Measurements from ENCODE around the gene GRM2. TPM values are rescaled to one million over a fixed set of nuclear protein-coding genes. Genes with fewer than 3 reads are reported as not detected.
A peak's percentile ranks its signal among the peaks of the same experiment; 100 is the strongest.
"Not testable (repeated sequence)": the region's sequence is repeated elsewhere in the genome, so short reads cannot be mapped to it uniquely, and the experiment has no call there.

GRM2 gene
- polyA plus RNA-seq, 1 donor, result 0.43 TPM

- no peak for DNase-seq
Observed at GRCh38 chr3:51729042-51729633, 22.3 kb downstream of the GRM2 start.

GRCh38 chr3:51733859-51734571 is 27.1 kb downstream of the GRM2 start:
- no peak for DNase-seq

GRCh38 chr3:51734572-51734907 is 27.7 kb downstream of the GRM2 start:
- DNase-seq, result no peak

DNA sequence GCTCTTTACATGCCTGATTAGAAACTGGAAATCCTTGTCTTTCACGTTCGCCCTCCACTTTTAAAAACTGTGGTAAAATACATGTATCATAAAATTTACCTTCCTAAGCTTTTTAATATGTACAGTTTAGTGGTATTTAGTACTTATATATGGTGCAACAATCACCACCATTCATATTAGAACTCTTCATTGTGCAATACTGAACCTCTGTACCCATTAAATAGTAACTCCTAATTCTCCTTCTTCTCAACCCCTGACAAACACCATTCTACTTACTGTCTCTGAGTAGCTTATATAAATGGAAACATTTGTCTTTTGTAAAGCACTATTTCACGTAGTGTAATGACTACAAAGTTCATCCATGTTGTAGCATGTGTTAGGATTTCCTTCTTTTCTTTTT is 28.2 kb downstream of the GRM2 start:
- DNase-seq, result no peak

- DNase-seq, result no peak
Observed at GRCh38 chr3:51735950-51736349, 29.1 kb downstream of the GRM2 start.

GRCh38 chr3:51739110-51739509 is 32.2 kb downstream of the GRM2 start:
- no peak for DNase-seq

- DNase-seq, result not testable (repeated sequence)
Observed at GRCh38 chr3:51742320-51742719, 35.5 kb downstream of the GRM2 start.

GRCh38 chr3:51742978-51743377 is 36.1 kb downstream of the GRM2 start:
- DNase-seq, result peak; percentile 4

GRCh38 chr3:51747840-51748239 is 41.0 kb downstream of the GRM2 start:
- no peak for DNase-seq

GRCh38 chr3:51748327-51748726 is 41.5 kb downstream of the GRM2 start:
- no peak for DNase-seq

DNA sequence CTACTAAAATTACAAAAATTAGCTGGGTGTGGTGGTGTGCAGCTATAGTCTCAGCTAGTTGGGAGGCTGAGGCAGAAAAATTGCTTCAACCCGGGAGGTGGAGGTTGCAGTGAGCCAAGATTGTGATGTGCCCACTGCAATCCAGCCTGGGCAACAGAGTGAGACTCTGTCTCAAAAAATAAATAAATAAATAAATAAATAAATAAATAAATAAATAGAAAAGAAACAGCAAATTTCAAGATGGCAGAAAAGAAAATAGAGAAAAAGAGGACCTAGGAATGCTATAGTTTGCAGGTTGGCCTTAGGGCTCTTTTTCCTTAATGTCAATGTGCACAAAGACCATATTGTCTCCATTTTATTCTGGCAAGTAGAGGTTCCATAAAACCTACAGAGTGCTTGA is 44.0 kb downstream of the GRM2 start:
- no peak for DNase-seq

DNA sequence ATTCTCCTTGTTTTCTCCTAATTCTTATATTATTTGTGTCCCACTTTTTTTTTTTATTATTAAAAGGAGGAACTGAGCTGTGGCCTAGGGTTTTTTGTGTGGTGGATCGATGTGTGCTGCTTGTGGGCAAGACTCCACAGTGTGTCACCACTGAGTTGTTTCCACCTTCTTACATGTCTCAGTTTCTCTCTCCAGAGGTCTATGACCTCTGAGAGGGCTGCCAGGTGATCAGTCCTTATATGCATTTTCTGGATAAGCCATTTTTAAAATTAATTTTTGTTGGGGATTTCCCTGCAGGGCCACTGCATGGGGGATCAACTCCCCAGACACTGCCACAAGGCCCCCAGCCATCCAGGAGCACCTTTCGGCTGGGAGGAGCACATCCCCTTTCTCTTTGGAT is 44.4 kb downstream of the GRM2 start:
- DNase-seq, result no peak

- not testable (repeated sequence) for DNase-seq
Observed at GRCh38 chr3:51753763-51754750, 47.2 kb downstream of the GRM2 start.

GRCh38 chr3:51759203-51759602 is 52.3 kb downstream of the GRM2 start:
- DNase-seq, result no peak

Other genes starting within 250 kb of the GRM2 start
- gene DCAF1, start 207.1 kb upstream of the GRM2 start, polyA plus RNA-seq (ENCODE audit: insufficient read length), result 17.8 TPM
- gene RAD54L2, start 168.3 kb upstream of the GRM2 start, polyA plus RNA-seq (ENCODE audit: insufficient read length), result 10.8 TPM
- gene TEX264, start 35.8 kb upstream of the GRM2 start, polyA plus RNA-seq (ENCODE audit: insufficient read length), result 28.9 TPM
- gene IQCF6, start 72.2 kb downstream of the GRM2 start, polyA plus RNA-seq (ENCODE audit: insufficient read length), result not detected
- gene IQCF2, start 154.5 kb downstream of the GRM2 start, polyA plus RNA-seq (ENCODE audit: insufficient read length), result not detected
- not detected for gene IQCF5, start 168.5 kb downstream of the GRM2 start, polyA plus RNA-seq (ENCODE audit: insufficient read length)
- gene IQCF1, start 196.3 kb downstream of the GRM2 start, polyA plus RNA-seq (ENCODE audit: insufficient read length), result not detected
- 15.9 TPM for gene RRP9, start 234.8 kb downstream of the GRM2 start, polyA plus RNA-seq (ENCODE audit: insufficient read length)
- gene PARP3, start 235.3 kb downstream of the GRM2 start, polyA plus RNA-seq (ENCODE audit: insufficient read length), result 7.4 TPM
- gene GPR62, start 248.3 kb downstream of the GRM2 start, polyA plus RNA-seq (ENCODE audit: insufficient read length), result 0.67 TPM